ENCODE measurements around the gene TRPM1.

TRPM1 gene
- total RNA-seq: 0 reads per million in 3 donors

DNA sequence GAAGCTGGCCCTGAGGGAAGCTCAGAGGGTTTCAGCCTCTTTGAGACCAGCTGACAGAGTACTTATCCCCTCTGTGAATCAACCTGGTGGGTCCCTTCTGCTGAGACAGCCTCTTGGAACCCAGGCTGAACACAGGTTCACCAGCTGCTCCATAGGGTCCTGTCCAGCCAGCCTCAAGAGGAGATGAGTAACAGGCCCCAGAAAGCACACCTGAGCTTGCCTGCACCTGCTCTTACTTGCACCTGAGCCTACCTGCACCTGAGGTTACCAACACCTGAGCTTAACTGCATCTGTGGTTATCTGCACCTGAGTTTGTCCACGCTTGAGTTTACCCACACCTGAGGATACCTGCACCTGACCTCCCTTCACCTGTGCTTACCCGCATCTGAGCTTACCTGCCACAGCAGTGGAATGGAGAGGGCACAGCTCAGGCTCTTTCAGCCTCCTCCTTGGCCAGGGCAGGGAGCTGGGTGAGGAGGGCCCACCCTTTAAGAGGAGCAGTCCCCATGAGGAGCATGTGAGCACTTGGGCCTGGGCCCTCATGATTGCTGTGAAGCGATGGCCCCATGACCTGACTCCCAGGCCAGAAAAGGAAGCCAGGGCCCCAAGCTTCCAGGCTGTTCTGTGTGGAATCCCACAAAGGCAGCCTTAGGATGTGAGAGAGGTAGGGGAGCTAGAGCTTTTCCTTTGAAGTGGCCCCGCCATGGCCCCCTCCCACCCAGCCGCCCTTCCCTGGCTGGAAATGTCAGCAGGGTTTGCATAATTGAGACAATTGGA, at the start of gene TRPM1:
TSS of gene TRPM1 (minus strand) at position 464 of the 777 bp plus-strand sequence. CDS start 20,370 bp downstream, outside the sequence.
- Histone ChIP-seq H3K4me1 (ENCODE audit: control insufficient read depth, insufficient read depth, low read length, poor library complexity, severe bottlenecking) (no peaks in the 10 kb centered on the region), H3K9me3 (ENCODE audit: control insufficient read depth, low read length) (no peaks in the 10 kb centered on the region), H3K27me3 (replicated peaks; ENCODE audit: control insufficient read depth, insufficient read depth, low read length, poor library complexity, severe bottlenecking) (no peaks in the 10 kb centered on the region), H3K36me3 (ENCODE audit: control insufficient read depth, insufficient read depth, low read length) (no peaks in the 10 kb centered on the region), H3K4me3 (ENCODE audit: insufficient read depth, low read depth, low read length, poor library complexity, severe bottlenecking) (no peak within 1 kb of the TSS), H3K27ac (ENCODE audit: insufficient read depth, low read length, poor library complexity, severe bottlenecking) (no peak within 1 kb of the TSS)
- no peak for DNase-seq

GRCh38 chr15:31150732-31151231, 49.3 kb upstream of the TRPM1 start:
- no peaks in the 10 kb centered on the region for H3K4me1 ChIP-seq (ENCODE audit: control insufficient read depth, insufficient read depth, low read length, poor library complexity, severe bottlenecking)
- no peak for DNase-seq
- no peaks in the 10 kb centered on the region for H3K9me3 ChIP-seq (ENCODE audit: control insufficient read depth, low read length)
- H3K4me3 ChIP-seq (ENCODE audit: insufficient read depth, low read depth, low read length, poor library complexity, severe bottlenecking): no peak overlapping the region
- no peak overlapping the region for H3K27ac ChIP-seq (ENCODE audit: insufficient read depth, low read length, poor library complexity, severe bottlenecking)
- no peaks in the 10 kb centered on the region for H3K27me3 ChIP-seq (replicated peaks; ENCODE audit: control insufficient read depth, insufficient read depth, low read length, poor library complexity, severe bottlenecking)
- H3K36me3 ChIP-seq (ENCODE audit: control insufficient read depth, insufficient read depth, low read length): no peaks in the 10 kb centered on the region

DNA sequence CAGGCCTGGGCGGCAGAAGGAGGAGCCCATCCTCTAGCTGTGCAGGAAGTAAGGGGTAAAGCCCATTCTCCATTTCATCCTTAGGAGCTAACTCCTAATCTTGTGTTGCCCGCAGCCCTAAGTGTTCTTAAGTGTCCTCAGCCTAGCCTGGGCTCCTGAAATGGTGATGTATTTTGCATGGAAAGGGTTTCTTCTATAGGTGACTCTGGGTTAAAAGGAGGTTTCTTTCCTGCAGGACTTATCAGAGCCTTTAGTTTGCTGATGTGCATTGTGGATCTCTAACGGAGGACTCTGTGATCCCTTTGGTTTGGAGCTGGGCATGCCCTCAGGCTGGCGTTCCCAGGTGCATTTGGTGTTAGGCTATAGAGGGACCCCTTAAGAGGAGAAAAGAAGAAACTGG, 48.5 kb upstream of the TRPM1 start:
- Histone ChIP-seq H3K27ac (ENCODE audit: insufficient read depth, low read length, poor library complexity, severe bottlenecking) (no peak overlapping the region), H3K9me3 (ENCODE audit: control insufficient read depth, low read length) (no peaks in the 10 kb centered on the region), H3K4me1 (ENCODE audit: control insufficient read depth, insufficient read depth, low read length, poor library complexity, severe bottlenecking) (no peaks in the 10 kb centered on the region), H3K27me3 (replicated peaks; ENCODE audit: control insufficient read depth, insufficient read depth, low read length, poor library complexity, severe bottlenecking) (no peaks in the 10 kb centered on the region), H3K36me3 (ENCODE audit: control insufficient read depth, insufficient read depth, low read length) (no peaks in the 10 kb centered on the region), H3K4me3 (ENCODE audit: insufficient read depth, low read depth, low read length, poor library complexity, severe bottlenecking) (no peak overlapping the region)
- DNase-seq: no peak

GRCh38 chr15:31149088-31149505, 47.6 kb upstream of the TRPM1 start:
- Histone ChIP-seq H3K9me3 (ENCODE audit: control insufficient read depth, low read length) (no peaks in the 10 kb centered on the region), H3K4me1 (ENCODE audit: control insufficient read depth, insufficient read depth, low read length, poor library complexity, severe bottlenecking) (no peaks in the 10 kb centered on the region), H3K4me3 (ENCODE audit: insufficient read depth, low read depth, low read length, poor library complexity, severe bottlenecking) (no peak overlapping the region), H3K27ac (ENCODE audit: insufficient read depth, low read length, poor library complexity, severe bottlenecking) (no peak overlapping the region), H3K27me3 (replicated peaks; ENCODE audit: control insufficient read depth, insufficient read depth, low read length, poor library complexity, severe bottlenecking) (no peaks in the 10 kb centered on the region), H3K36me3 (ENCODE audit: control insufficient read depth, insufficient read depth, low read length) (no peaks in the 10 kb centered on the region)
- no peak for DNase-seq

- Histone ChIP-seq H3K4me3 (ENCODE audit: insufficient read depth, low read depth, low read length, poor library complexity, severe bottlenecking) (no peak overlapping the region), H3K27ac (ENCODE audit: insufficient read depth, low read length, poor library complexity, severe bottlenecking) (no peak overlapping the region), H3K27me3 (replicated peaks; ENCODE audit: control insufficient read depth, insufficient read depth, low read length, poor library complexity, severe bottlenecking) (no peaks in the 10 kb centered on the region), H3K9me3 (ENCODE audit: control insufficient read depth, low read length) (no peaks in the 10 kb centered on the region), H3K4me1 (ENCODE audit: control insufficient read depth, insufficient read depth, low read length, poor library complexity, severe bottlenecking) (no peaks in the 10 kb centered on the region), H3K36me3 (ENCODE audit: control insufficient read depth, insufficient read depth, low read length) (no peaks in the 10 kb centered on the region)
- no peak for DNase-seq
These were observed 47.0 kb upstream of the TRPM1 start for GRCh38 chr15:31148297-31149087.

- Histone ChIP-seq H3K27me3 (replicated peaks; ENCODE audit: control insufficient read depth, insufficient read depth, low read length, poor library complexity, severe bottlenecking) (no peaks in the 10 kb centered on the region), H3K9me3 (ENCODE audit: control insufficient read depth, low read length) (no peaks in the 10 kb centered on the region), H3K4me1 (ENCODE audit: control insufficient read depth, insufficient read depth, low read length, poor library complexity, severe bottlenecking) (no peaks in the 10 kb centered on the region), H3K4me3 (ENCODE audit: insufficient read depth, low read depth, low read length, poor library complexity, severe bottlenecking) (no peak overlapping the region), H3K36me3 (ENCODE audit: control insufficient read depth, insufficient read depth, low read length) (no peaks in the 10 kb centered on the region), H3K27ac (ENCODE audit: insufficient read depth, low read length, poor library complexity, severe bottlenecking) (no peak overlapping the region)
- DNase-seq: no peak
These were observed 46.4 kb upstream of the TRPM1 start for GRCh38 chr15:31147944-31148296.

DNA sequence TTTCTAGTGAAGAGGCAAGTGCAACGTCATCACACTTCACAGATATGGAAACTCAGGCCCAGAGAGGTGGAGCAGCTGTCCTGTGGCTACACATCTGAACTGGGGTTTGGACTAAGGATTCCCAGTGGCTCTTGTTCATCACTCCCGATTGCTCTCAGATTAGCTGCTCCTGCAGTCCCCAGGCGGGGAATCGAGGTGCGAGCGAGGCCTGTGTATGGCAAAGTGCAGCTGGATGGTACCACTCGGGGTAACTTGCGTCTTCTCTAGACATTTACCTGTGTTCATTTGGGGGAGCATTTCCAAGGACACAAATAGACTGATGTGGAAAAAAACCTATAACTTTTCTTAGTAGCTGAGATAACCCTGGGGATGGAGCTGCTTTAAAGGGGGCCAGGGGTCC, 45.9 kb upstream of the TRPM1 start:
- no peaks in the 10 kb centered on the region for H3K36me3 ChIP-seq (ENCODE audit: control insufficient read depth, insufficient read depth, low read length)
- no peak for DNase-seq
- H3K9me3 ChIP-seq (ENCODE audit: control insufficient read depth, low read length): no peaks in the 10 kb centered on the region
- no peaks in the 10 kb centered on the region for H3K27me3 ChIP-seq (replicated peaks; ENCODE audit: control insufficient read depth, insufficient read depth, low read length, poor library complexity, severe bottlenecking)
- H3K4me3 ChIP-seq (ENCODE audit: insufficient read depth, low read depth, low read length, poor library complexity, severe bottlenecking): no peak overlapping the region
- no peak overlapping the region for H3K27ac ChIP-seq (ENCODE audit: insufficient read depth, low read length, poor library complexity, severe bottlenecking)
- H3K4me1 ChIP-seq (ENCODE audit: control insufficient read depth, insufficient read depth, low read length, poor library complexity, severe bottlenecking): no peaks in the 10 kb centered on the region

GRCh38 chr15:31145271-31145911, 43.9 kb upstream of the TRPM1 start:
- Histone ChIP-seq H3K4me3 (ENCODE audit: insufficient read depth, low read depth, low read length, poor library complexity, severe bottlenecking) (no peak overlapping the region), H3K27ac (ENCODE audit: insufficient read depth, low read length, poor library complexity, severe bottlenecking) (no peak overlapping the region), H3K4me1 (ENCODE audit: control insufficient read depth, insufficient read depth, low read length, poor library complexity, severe bottlenecking) (no peaks in the 10 kb centered on the region), H3K9me3 (ENCODE audit: control insufficient read depth, low read length) (no peaks in the 10 kb centered on the region), H3K36me3 (ENCODE audit: control insufficient read depth, insufficient read depth, low read length) (no peaks in the 10 kb centered on the region), H3K27me3 (replicated peaks; ENCODE audit: control insufficient read depth, insufficient read depth, low read length, poor library complexity, severe bottlenecking) (no peaks in the 10 kb centered on the region)
- no peak for DNase-seq

- Histone ChIP-seq H3K27me3 (replicated peaks; ENCODE audit: control insufficient read depth, insufficient read depth, low read length, poor library complexity, severe bottlenecking) (no peaks in the 10 kb centered on the region), H3K27ac (ENCODE audit: insufficient read depth, low read length, poor library complexity, severe bottlenecking) (no peak overlapping the region), H3K4me1 (ENCODE audit: control insufficient read depth, insufficient read depth, low read length, poor library complexity, severe bottlenecking) (no peaks in the 10 kb centered on the region), H3K36me3 (ENCODE audit: control insufficient read depth, insufficient read depth, low read length) (no peaks in the 10 kb centered on the region), H3K4me3 (ENCODE audit: insufficient read depth, low read depth, low read length, poor library complexity, severe bottlenecking) (no peak overlapping the region), H3K9me3 (ENCODE audit: control insufficient read depth, low read length) (no peaks in the 10 kb centered on the region)
- DNase-seq: no peak
These were observed 40.3 kb upstream of the TRPM1 start for GRCh38 chr15:31141792-31142191.

Data from effector memory CD4-positive, alpha-beta T cell (primary cell).